Osteoblast (primary cell): ENCODE results near the gene SLC25A47. TPM values are rescaled to one million over a fixed set of nuclear protein-coding genes. Genes with fewer than 3 reads are reported as not detected.

ENCODE experiments used
- DNase-seq: peaks from one replicate; pipeline ENCODE4 v3.0.0; 2011; ENCODE audit warnings: low spot score, mixed read lengths; ENCODE audit not compliant: insufficient read length; ENCODE audit errors: missing footprints
- H2AFZ ChIP-seq: 2 replicates; pipeline ENCODE4 v1.6.0; 2011; ENCODE audit warnings: mild to moderate bottlenecking, low read length
- H3K27ac ChIP-seq: 2 replicates; pipeline ENCODE4 v1.5.1; 2011; ENCODE audit warnings: mild to moderate bottlenecking, low read depth, low read length, moderate library complexity
- H3K27me3 ChIP-seq: 2 replicates; pipeline ENCODE4 v1.6.0; 2012; ENCODE audit warnings: mild to moderate bottlenecking, control low read depth, inconsistent platforms, low read length, moderate library complexity; ENCODE audit not compliant: insufficient read depth
- H3K36me3 ChIP-seq: 2 replicates; pipeline ENCODE4 v1.5.1; 2011; ENCODE audit warnings: mild to moderate bottlenecking, low read length, control low read depth, moderate library complexity; ENCODE audit not compliant: insufficient read depth
- H3K4me1 ChIP-seq: 2 replicates; pipeline ENCODE4 v1.5.1; 2011; ENCODE audit warnings: mild to moderate bottlenecking, low read length, control low read depth, moderate library complexity; ENCODE audit not compliant: insufficient read depth
- H3K4me2 ChIP-seq: 2 replicates; pipeline ENCODE4 v1.6.0; 2011; ENCODE audit warnings: mild to moderate bottlenecking, low read length; ENCODE audit not compliant: insufficient read depth
- H3K4me3 ChIP-seq: fragments of 200-600 bp; sonication (generic); 3 replicates; pipeline ENCODE4 v1.5.1; 2012; ENCODE audit warnings: mild to moderate bottlenecking, low read length, inconsistent platforms; ENCODE audit not compliant: insufficient read depth
- H3K79me2 ChIP-seq: 2 replicates; pipeline ENCODE4 v1.6.0; 2012; ENCODE audit warnings: mild to moderate bottlenecking, low read length, control low read depth, inconsistent platforms; ENCODE audit not compliant: insufficient read depth
- H3K9me3 ChIP-seq: 2 replicates; pipeline ENCODE4 v1.5.1; 2011; ENCODE audit warnings: low read depth, low read length, control low read depth
- H4K20me1 ChIP-seq: 2 replicates; pipeline ENCODE4 v1.6.0; 2012; ENCODE audit warnings: mild to moderate bottlenecking, low read length, control low read depth; ENCODE audit not compliant: insufficient read depth
- CTCF ChIP-seq: IDR thresholded peaks from 2 replicates; pipeline ENCODE4 v1.5.1; 2011; ENCODE audit warnings: mild to moderate bottlenecking, low read depth, low read length, moderate library complexity; ENCODE audit errors: extremely low read depth
- total RNA-seq: library from RNA; depleted of rRNA; stranded (reverse); fragments of >200 nt; gene quantifications from 2 replicates; pipeline ENCODE4 v1.2.3, GENCODE V29; 2012

The SLC25A47 gene
- total RNA-seq, 1 donor: not detected

- Histone ChIP-seq H3K79me2 (no peaks in the 10 kb centered on the region), H3K9me3 (no peaks in the 10 kb centered on the region), H3K36me3 (no peaks in the 10 kb centered on the region), H3K27me3 (no peaks in the 10 kb centered on the region), H3K4me1 (peaks cover 12% of the 10 kb centered on the region), H3K4me3 (peak overlapping the region; percentile 55), H3K27ac (peak overlapping the region; percentile 66), H2AFZ (peak overlapping the region; percentile 64), H4K20me1 (peaks cover 6% of the 10 kb centered on the region), H3K4me2 (peak overlapping the region; percentile 58)
- no peak for TF ChIP-seq CTCF
- peak; percentile 99 for DNase-seq
Measured at GRCh38 chr14:100297320-100298300, 25.5 kb upstream of the SLC25A47 start.

GRCh38 chr14:100298551-100299237, 24.4 kb upstream of the SLC25A47 start:
- Histone ChIP-seq H3K36me3 (no peaks in the 10 kb centered on the region), H3K4me3 (no peak overlapping the region), H4K20me1 (peaks cover 12% of the 10 kb centered on the region), H3K4me2 (no peak overlapping the region), H3K9me3 (no peaks in the 10 kb centered on the region), H3K4me1 (peaks cover 12% of the 10 kb centered on the region), H3K27ac (no peak overlapping the region), H3K27me3 (no peaks in the 10 kb centered on the region), H2AFZ (no peak overlapping the region), H3K79me2 (no peaks in the 10 kb centered on the region)
- DNase-seq: peak; percentile 62
- TF ChIP-seq CTCF: no peak

GRCh38 chr14:100299238-100299560, 23.9 kb upstream of the SLC25A47 start:
- Histone ChIP-seq H4K20me1 (peaks cover 13% of the 10 kb centered on the region), H3K36me3 (no peaks in the 10 kb centered on the region), H3K79me2 (no peaks in the 10 kb centered on the region), H3K27ac (no peak overlapping the region), H3K4me1 (peaks cover 12% of the 10 kb centered on the region), H2AFZ (no peak overlapping the region), H3K9me3 (no peaks in the 10 kb centered on the region), H3K4me3 (no peak overlapping the region), H3K27me3 (no peaks in the 10 kb centered on the region), H3K4me2 (no peak overlapping the region)
- TF ChIP-seq CTCF: no peak
- peak; percentile 14 for DNase-seq

GRCh38 chr14:100302616-100303015, 20.5 kb upstream of the SLC25A47 start:
- Histone ChIP-seq H3K79me2 (no peaks in the 10 kb centered on the region), H4K20me1 (peaks cover 14% of the 10 kb centered on the region), H3K4me1 (peaks cover 9% of the 10 kb centered on the region), H3K27ac (no peak overlapping the region), H3K4me2 (no peak overlapping the region), H3K36me3 (no peaks in the 10 kb centered on the region), H2AFZ (no peak overlapping the region), H3K4me3 (no peak overlapping the region), H3K9me3 (no peaks in the 10 kb centered on the region), H3K27me3 (no peaks in the 10 kb centered on the region)
- no peak for TF ChIP-seq CTCF
- peak; percentile 81 for DNase-seq
